Femur (tissue), 1 donor: ENCODE measurements around the gene BATF3.
"Not testable (repeated sequence)": the region's sequence is repeated elsewhere in the genome, so short reads cannot be mapped to it uniquely, and the experiment has no call there.

Experiments used
- DNase-seq: peaks from one replicate; pipeline ENCODE4 v3.0.0-alpha.2; 2017

BATF3 gene

GRCh38 chr1:212699625-212700222, at the start of gene BATF3:
Gene BATF3 (minus strand): TSS chr1:212699840. CDS start chr1:212699762, 78 bp downstream.
- peak; percentile 68 for DNase-seq

GRCh38 chr1:212746546-212746945, 46.9 kb upstream of the BATF3 start:
- DNase-seq, result no peak

GRCh38 chr1:212745303-212745702, 45.7 kb upstream of the BATF3 start:
- no peak for DNase-seq

- DNase-seq, result no peak
Observed at GRCh38 chr1:212743901-212744475, 44.3 kb upstream of the BATF3 start.

GRCh38 chr1:212738330-212738729, 38.7 kb upstream of the BATF3 start:
- DNase-seq, result no peak

GRCh38 chr1:212737559-212737958, 37.9 kb upstream of the BATF3 start:
- no peak for DNase-seq

- DNase-seq, result no peak
Observed at GRCh38 chr1:212733109-212733508, 33.5 kb upstream of the BATF3 start.

- no peak for DNase-seq
Observed at GRCh38 chr1:212731630-212732029, 32.0 kb upstream of the BATF3 start.

GRCh38 chr1:212728606-212729005, 29.0 kb upstream of the BATF3 start:
- no peak for DNase-seq

- DNase-seq, result peak; percentile 37
Observed at GRCh38 chr1:212727386-212728181, 27.9 kb upstream of the BATF3 start.

- not testable (repeated sequence) for DNase-seq
Observed at GRCh38 chr1:212724679-212725078, 25.0 kb upstream of the BATF3 start.

- DNase-seq, result no peak
Observed at GRCh38 chr1:212722270-212722957, 22.8 kb upstream of the BATF3 start.

- DNase-seq, result no peak
Observed at GRCh38 chr1:212721388-212722247, 22.0 kb upstream of the BATF3 start.

- DNase-seq, result no peak
Observed at GRCh38 chr1:212719633-212720032, 20.0 kb upstream of the BATF3 start.

GRCh38 chr1:212718499-212718898, 18.9 kb upstream of the BATF3 start:
- DNase-seq, result no peak

GRCh38 chr1:212716161-212716560, 16.5 kb upstream of the BATF3 start:
- no peak for DNase-seq

GRCh38 chr1:212713465-212714136, 14.0 kb upstream of the BATF3 start:
- DNase-seq, result no peak

- DNase-seq, result no peak
Observed at GRCh38 chr1:212712451-212713303, 13.0 kb upstream of the BATF3 start.

- DNase-seq, result not testable (repeated sequence)
Observed at GRCh38 chr1:212711974-212712373, 12.3 kb upstream of the BATF3 start.

- DNase-seq, result no peak
Observed at GRCh38 chr1:212710566-212710965, 10.9 kb upstream of the BATF3 start.
